HG03558 (cell line): Measurements from ENCODE around the gene HOXD3.

Experiments used
- ATAC-seq: cut with Tn5 transposase; IDR thresholded peaks from one replicate; pipeline ENCODE4 v1.9.1; 2021; ENCODE audit warnings: moderate number of reproducible peaks; ENCODE audit not compliant: unreplicated experiment; ENCODE audit errors: extremely low read depth

HOXD3 gene

DNA sequence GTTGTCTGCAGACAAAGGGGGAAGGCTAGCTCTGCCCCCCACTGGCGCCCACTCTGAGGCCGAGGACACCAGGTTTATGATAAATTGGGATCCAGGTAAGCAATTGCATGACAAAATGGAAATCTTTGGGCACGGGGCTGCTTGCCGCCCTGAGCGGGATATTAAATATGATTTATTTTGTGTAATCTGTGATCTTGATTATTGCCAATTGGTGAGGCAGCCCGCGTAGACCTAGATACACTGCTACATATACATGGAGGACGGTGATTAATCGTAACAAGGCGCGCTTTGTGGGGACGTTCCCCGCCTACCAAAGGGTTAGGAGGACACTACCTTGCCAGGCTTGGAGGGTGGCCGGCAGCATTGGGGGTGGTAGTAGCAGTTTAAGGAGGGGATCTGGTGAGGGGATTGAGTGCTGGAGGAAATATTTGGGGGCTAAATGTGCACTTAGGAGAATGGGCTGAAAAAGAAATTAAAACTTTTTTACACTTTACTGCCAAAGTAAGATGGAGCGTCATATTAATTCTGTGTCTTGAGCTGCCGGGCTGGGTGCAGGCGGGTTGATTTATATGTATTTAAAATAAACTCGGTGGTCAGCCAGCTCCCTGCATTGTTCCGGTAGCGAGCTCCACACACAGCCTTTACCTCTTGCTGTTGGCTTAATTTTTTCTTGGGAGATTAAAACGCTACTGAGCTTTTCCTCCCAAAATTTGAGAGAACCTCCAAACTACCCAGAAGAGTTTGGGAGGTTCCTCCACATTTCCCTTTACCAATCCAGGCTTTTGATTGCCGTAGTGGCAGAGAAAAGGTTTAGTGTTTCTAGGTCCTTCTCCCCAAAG is 4.1 kb downstream of the HOXD3 start:
- ATAC-seq = no peak

DNA sequence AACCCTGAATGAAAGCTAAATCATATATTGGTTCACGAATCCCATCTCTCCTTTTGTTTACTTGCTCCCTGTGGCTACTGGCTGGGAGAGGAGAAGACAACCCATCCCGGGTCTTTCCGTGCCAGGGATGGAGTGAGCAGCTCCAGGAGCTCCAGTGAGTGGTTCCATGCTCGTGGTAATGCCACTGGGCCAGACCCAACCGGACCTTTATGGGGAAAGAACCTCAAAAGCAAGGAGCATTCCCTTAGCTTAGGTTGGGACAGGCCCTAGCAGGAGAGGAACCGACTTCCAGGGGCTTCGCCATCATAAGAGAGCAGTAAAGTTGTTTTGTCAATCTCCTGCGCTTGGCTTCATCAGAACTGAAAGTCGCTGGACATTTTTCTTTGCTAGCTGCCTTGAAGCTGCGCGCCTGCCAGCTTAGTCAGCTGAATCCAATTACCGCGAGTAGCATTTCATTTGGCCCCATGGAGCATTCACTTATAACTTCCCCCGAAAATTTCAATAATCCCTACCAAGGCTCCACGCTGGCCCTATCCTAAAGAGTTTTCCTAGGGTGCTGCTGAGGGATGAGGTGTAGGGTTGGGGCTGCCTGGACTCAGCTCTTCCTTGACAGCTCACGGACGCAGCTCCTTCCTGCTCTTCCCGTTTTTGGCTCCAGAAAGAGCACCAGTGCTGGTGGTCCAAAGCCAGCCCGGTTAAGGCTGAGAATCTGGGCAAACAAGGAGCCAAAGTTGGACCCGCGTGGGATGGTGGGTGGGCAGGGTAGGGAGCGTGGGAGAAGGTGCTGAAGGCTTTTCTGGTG is 4.9 kb downstream of the HOXD3 start:
- no peak for ATAC-seq

DNA sequence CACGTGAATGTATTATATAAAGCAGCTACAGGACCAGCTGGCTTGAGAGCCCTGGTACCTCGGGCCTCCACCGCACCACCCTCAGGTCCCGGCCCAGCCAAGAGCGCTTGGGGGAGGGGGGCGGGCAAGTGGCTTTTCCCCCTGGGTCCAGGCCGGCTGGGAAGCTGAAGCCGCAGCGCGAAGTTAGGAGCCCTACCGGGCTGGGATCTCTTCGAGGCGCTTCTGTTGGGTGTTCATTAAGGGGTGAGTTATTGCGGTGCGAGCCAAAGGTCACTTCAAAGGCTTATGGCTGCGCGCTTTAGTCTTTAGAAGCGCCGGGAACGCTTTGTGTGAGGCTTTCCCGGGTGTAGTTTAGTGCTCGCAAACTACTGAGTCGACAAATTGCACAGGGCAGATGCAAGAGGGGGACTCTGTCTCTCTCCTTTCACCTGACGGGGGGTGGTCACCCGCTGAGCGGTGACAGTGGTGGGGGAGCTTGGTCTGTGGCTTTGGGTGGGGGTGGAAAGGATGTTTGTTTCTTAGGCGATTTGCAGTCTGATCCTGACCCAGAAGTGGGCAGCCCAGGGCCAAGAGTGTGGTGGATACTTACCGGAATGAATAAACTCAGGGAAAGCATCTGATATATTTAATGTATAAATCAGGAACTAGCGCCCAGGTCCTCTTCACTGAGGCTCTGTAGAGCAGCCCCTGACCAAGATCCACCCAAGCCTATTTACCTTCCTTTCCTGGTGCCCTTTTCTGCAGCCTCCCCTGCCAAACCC is 6.0 kb downstream of the HOXD3 start:
- ATAC-seq = no peak

DNA sequence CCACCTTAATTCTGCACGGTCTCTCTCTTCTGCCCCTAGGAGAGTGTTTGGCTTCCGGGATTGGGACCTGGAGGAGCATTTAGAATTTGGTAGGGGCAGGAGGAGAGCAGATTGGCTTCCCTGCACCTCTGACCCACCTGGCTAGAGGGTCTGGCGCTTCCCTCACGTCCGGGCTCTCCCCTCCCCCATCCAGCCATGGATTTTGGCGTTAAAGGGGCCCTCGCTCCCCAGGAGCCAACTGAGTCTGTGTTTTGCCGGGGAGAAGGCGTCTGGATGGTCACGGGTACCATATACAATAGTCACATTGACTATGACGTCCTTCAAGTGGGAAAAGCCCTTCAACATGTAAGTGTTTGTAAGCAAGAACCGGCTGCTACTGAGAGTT is 6.6 kb downstream of the HOXD3 start:
- no peak for ATAC-seq

DNA sequence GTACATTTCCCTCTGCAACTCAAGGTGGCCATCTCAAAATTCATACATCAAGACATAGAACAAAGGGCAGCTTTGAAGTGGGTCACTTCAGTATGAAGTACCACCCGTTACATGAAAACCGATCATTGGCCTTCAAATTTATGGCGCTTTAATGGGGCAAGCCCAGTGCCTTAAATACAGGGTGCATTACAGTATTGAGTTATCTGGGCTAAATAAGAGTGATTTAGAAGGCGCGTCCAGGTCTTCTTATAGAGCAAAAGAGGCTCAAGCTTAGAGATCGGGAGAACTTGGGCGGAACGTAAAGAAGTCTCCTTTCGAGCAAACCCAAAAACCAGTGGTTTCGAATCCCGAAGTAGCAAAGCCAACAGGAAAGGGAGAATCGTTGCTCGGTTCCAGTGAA is 7.1 kb downstream of the HOXD3 start:
- ATAC-seq = no peak

DNA sequence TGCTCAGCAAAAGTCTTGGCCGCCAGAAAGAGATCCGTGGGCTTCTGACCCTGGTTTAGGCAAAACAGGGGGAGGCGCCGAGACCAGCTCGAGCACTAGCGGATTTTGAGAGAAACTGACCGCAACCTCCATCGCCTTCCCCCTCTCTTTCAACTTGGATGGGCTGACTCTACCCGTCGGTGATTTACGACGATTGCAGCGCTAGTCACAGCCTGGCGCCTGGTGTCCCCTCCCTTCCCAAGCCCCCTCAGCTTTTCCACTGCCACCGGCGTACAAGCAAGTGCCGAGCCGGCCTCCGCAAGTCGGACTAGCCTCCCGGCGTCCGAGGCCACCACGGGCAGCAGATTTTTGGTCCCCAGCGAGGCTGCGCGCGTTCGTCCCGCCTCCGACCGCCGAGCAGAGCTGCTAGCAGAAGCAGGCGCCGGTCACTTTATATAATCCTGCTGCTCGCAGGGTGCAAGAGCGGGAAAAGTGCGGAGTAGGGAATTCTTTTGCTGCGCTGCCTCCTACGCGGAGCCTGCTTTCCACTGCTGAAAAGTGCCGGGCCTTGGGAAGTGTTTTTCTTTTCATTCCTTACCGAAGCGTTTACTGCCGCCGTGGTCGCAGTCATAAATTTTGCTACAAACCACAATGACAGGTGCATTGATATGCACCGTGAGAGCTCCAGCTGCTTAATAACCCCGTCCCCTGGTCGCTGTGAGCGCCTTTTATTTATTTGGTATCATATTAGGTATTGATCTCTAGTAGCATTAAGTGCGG is 7.7 kb downstream of the HOXD3 start:
- no peak for ATAC-seq

DNA sequence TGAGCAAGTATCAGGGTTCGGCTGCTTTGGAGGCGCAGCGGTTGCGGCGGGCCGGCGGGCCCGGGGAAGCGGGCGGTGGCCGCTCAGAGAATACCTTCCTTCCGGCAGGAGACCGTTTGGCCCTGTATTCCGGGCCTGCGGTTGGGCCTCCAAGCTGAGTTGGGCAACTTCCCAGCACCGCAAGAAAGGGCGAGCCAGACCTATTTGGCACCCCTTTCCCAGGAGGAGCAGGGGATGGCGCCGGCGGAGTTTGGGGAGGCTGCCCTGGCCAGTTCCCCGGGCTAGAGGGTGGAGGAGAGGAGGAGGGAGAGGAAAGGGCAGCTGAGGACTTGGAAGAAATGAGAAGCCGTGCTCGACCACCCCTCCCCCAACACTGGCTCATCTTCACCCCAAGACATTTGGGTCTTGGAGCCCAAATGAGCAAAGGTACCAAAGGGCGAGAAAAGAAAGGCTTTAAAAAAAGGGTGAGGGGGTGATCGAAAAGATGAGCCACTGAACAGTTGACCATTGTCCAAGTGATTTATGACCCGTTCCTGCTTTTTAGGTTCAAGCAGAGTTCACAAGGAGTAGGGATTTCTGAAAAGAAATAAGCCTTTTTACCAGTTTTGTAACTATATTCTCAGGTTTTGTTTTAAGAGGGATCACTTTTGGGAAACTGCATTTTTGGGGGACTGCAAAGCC is 8.4 kb downstream of the HOXD3 start:
- ATAC-seq = no peak

DNA sequence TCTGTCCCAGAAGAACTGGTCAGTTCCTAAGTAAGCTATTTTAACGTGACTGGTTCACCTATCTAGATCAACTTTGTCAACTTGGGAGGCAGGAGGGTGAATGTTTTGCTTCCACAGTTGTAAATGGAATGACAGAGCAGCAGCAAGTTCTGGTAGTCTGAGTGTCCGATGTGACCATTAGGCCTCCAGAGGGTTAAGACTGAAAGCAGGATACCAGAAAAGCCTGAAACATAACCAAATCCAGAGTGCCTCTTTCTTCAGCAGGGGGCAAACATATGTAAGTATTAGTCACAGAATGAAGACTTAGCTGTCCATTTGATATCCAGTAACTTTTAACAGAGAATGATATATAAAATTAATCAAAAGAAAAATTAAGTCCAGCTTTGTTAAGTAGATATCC is 9.2 kb downstream of the HOXD3 start:
- ATAC-seq = no peak

DNA sequence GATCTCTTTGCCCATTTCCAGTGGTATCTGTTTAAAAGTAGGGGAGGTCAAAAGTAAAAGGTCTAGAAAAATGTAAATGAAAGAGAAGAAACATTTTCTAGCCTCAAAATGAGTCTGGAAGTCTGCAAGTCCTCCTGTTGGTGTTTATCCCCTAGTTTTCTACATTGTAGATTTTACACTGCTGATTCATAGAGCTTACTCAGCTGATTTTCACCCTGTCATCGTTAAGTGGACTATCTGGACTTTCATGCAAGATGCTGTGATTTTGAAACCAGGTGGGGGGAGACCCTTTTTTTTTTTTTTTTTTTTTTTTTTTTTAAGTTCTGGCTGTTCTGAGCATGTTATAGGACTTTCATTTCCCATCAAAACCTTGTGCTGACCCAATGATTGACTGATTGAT is 10.3 kb downstream of the HOXD3 start:
- ATAC-seq = no peak

DNA sequence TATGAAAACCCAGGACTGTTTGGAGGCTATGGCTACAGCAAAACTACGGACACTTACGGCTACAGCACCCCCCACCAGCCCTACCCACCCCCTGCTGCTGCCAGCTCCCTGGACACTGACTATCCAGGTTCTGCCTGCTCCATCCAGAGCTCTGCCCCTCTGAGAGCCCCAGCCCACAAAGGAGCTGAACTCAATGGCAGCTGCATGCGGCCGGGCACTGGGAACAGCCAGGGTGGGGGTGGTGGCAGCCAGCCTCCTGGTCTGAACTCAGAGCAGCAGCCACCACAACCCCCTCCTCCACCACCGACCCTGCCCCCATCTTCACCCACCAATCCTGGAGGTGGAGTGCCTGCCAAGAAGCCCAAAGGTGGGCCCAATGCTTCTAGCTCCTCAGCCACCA is 12.1 kb downstream of the HOXD3 start:
- no peak for ATAC-seq

DNA sequence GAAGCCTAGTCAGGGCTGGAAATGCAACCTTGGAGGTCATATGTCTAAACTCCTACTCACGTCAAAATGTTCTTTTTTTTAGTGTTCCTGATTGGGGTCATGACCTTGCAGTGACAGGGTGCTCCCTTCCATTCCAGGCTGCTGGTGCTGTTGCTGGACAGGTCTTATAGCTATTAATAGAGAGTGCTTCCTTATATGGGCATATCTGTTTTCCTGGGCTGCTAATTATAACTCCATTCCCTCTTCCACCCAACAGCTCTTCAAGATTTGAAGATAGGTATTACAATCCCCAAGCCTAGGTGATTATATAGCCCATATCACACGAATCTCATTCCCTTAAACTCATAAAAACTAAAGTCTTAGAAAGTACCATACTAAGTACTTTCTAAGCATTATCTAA is 12.6 kb downstream of the HOXD3 start:
- no peak for ATAC-seq

DNA sequence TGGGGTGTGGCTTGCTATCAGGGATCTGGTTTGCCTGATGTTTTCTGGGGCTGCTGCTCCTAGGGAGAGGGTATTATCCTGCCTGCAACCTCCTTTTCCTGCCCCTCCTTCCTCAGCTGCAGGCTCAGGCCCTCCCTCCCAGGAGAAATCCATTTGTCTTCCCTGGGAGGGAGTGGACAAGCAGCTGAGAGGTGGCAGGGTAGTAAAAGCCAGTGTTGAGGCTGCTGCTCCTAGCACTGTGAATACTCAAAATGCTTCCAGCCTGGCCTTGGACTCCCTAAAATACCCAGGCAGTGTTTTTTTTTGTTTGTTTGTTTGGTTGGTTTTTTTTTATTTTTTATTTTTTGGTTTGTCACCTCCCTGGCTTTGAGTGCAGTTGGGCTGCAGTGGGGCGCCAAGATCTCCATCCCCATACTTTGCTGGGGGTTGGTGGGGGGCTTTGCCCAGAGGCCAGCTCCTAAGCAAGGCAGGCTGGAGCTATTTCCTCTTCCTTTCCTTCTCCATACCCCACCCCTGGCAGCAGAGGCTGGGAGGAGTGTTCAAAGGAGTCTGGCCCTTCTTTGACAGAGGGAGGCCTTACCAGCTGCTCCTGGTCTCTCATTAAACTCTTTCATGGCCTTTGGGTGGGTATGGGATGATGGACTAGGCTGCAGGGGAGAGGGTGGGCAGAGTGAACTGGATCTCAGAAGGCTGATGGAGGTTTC is 13.6 kb downstream of the HOXD3 start:
- ATAC-seq = no peak

DNA sequence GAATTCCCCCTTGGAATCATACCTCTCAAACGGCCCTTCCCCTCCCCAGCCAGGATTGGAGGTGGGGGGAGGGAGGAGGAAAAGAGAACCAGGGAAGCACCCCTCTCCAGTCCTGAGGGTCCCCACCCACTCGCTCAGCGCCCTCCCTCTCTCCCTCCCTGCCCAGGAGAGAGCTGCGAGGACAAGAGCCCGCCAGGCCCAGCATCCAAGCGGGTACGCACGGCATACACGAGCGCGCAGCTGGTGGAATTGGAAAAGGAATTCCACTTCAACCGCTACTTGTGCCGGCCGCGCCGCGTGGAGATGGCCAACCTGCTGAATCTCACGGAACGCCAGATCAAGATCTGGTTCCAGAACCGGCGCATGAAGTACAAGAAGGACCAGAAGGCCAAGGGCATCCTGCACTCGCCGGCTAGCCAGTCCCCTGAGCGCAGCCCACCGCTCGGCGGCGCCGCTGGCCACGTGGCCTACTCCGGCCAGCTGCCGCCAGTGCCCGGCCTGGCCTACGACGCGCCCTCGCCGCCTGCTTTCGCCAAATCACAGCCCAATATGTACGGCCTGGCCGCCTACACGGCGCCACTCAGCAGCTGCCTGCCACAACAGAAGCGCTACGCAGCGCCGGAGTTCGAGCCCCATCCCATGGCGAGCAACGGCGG is 14.4 kb downstream of the HOXD3 start:
- ATAC-seq = no peak

DNA sequence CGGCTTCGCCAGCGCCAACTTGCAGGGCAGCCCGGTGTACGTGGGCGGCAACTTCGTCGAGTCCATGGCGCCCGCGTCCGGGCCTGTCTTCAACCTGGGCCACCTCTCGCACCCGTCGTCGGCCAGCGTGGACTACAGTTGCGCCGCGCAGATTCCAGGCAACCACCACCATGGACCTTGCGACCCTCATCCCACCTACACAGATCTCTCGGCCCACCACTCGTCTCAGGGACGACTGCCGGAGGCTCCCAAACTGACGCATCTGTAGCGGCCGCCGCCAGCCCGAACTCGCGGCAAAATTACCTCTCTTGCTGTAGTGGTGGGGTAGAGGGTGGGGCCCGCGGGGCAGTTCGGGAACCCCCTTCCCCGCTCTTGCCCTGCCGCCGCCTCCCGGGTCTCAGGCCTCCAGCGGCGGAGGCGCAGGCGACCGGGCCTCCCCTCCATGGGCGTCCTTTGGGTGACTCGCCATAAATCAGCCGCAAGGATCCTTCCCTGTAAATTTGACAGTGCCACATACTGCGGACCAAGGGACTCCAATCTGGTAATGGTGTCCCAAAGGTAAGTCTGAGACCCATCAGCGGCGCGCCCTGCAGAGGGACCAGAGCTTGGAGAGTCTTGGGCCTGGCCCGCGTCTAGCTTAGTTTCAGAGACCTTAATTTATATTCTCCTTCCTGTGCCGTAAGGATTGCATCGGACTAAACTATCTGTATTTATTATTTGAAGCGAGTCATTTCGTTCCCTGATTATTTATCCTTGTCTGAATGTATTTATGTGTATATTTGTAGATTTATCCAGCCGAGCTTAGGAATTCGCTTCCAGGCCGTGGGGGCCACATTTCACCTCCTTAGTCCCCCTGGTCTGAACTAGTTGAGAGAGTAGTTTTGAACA is 15.1 kb downstream of the HOXD3 start:
- no peak for ATAC-seq

DNA sequence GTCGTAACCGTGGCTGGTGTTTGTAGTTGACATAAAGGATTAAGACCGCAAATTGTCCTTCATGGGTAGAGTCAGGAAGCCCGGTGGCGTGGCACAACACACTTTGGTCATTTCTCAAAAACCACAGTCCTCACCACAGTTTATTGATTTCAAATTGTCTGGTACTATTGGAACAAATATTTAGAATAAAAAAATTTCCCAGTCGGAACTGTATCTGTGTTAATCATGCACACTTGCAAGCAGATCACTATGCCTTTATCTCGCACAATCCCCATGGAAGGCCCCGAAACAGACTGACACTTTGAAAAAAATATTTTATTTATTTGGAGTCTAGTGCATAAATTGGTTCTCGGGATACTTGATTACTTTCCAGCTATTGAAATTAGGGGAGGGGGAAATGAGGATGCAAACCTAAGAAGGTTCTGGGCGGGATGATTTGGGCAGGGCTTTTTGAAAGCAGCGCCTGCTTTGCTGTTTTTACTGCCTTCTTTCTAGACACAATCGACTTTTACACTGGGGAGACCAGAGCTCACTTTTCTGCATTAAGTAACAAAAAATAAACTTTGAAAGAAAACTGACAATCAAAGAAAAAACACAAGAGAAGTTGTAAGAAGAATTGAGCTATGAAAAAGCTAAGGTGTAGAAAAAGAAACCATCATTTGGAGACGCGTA is 15.9 kb downstream of the HOXD3 start:
- no peak for ATAC-seq

DNA sequence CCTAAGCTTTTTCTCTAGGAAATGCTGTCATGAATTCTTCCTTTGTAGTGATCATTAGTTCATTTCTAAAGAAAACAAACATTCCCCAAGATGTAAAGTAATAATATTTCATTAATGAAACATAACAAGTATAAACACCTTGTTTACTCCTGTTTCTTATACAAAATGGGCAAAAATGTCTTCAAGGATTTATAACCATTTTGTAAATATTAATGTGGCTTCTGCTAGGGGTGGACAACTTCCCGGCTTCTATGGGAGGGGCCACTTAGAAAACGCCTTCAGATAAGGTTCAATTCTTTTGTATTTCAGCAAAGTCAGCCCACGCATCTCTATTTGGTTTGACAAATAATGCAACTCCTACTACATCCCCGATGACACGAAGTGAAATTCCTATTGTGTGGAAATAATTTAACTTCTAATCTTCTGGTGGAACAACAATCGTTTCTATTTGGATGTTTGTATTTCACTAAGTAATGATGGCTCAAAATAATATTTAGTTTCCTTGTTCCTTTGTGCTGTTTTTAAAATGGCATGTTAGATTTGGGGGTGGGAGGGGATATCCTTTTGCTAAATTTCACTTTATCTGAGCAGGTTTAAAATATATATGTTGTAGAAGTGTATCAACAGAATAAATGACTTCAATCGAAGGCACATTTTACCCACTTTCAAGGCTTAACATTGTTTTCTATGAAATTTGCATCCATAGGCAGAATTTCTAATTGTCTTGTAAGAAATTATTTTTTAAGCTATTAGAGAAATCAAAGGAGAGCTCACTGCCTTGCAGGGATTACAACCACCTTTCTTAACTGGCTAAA is 16.7 kb downstream of the HOXD3 start:
- ATAC-seq = no peak
